Upper lobe of left lung (tissue), 4 donors: ENCODE results near the gene MAP2K6.

Experiments used
- EP300 ChIP-seq, 4 donors: sonication (generic); formaldehyde crosslinking; IDR thresholded peaks; one replicate each; pipeline ENCODE4 v1.5.1; 2017; ENCODE audit warnings: antibody characterized with exemption in 4 of 4, control low read depth in 2 of 4
- POLR2A ChIP-seq, 4 donors: fragments of 450-650 bp; IDR thresholded peaks; one replicate each; pipeline ENCODE4 v1.5.1; 2016 to 2017; ENCODE audit warnings: antibody characterized with exemption in 4 of 4, mild to moderate bottlenecking in 2 of 4
- TF ChIP-seq, protein P1 (sequence below), 6 experiments: fragments of 450-650 bp in 4 of 6; fragments of 200-600 bp in 2 of 6; sonication (generic) in 2 of 6; IDR thresholded peaks; one replicate each; pipeline ENCODE4 v1.5.1; 2016 to 2019; ENCODE audit warnings: antibody characterized with exemption in 6 of 6

DNA sequence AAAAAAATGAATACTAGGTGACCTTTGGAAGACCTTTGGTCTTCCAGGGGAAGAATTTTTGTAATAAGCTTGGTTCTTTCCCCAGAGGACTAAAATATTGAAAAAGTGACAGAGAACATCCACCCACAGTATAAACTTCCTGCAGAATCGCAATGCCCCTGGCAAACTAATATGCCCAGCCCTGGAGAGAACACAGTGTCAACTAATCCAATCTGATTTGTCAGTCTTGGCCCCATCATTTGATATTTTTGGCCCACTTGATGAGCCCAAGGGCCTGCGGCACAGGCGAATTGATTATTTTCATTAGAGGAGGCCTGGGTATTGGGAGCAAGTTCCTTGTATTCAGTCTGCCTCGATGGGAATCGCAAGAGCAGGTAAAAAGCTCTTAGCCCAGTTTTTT is 98.4 kb downstream of the MAP2K6 start:
- TF ChIP-seq POLR2A (IDR thresholded peaks at IDR 0.05) (no peak), EP300 (IDR thresholded peaks at IDR 0.05) (no peak)
- TF ChIP-seq, protein P1, sequence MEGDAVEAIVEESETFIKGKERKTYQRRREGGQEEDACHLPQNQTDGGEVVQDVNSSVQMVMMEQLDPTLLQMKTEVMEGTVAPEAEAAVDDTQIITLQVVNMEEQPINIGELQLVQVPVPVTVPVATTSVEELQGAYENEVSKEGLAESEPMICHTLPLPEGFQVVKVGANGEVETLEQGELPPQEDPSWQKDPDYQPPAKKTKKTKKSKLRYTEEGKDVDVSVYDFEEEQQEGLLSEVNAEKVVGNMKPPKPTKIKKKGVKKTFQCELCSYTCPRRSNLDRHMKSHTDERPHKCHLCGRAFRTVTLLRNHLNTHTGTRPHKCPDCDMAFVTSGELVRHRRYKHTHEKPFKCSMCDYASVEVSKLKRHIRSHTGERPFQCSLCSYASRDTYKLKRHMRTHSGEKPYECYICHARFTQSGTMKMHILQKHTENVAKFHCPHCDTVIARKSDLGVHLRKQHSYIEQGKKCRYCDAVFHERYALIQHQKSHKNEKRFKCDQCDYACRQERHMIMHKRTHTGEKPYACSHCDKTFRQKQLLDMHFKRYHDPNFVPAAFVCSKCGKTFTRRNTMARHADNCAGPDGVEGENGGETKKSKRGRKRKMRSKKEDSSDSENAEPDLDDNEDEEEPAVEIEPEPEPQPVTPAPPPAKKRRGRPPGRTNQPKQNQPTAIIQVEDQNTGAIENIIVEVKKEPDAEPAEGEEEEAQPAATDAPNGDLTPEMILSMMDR (IDR thresholded peaks at IDR 0.05) = no peak
